Testis (tissue), 3 donors: ENCODE measurements around the gene TBC1D22A. TPM values are rescaled to one million over a fixed set of nuclear protein-coding genes. Genes with fewer than 3 reads are reported as not detected.

ENCODE experiments used
- DNase-seq: peaks from one replicate; pipeline ENCODE4 v3.0.0-alpha.2; 2019
- H3K27ac ChIP-seq, 2 donors: fragments of 200-600 bp; sonication (generic); one replicate each; pipeline ENCODE4 v1.5.1; 2019
- H3K27me3 ChIP-seq: fragments of 200-600 bp; sonication (generic); one replicate; pipeline ENCODE4 v1.5.1; 2019
- H3K36me3 ChIP-seq: fragments of 200-600 bp; sonication (generic); one replicate; pipeline ENCODE4 v1.5.1; 2017; ENCODE audit warnings: low read depth; ENCODE audit errors: missing control alignments
- H3K4me1 ChIP-seq: fragments of 200-600 bp; sonication (generic); one replicate; pipeline ENCODE4 v1.5.1; 2019
- H3K4me3 ChIP-seq, 2 donors: fragments of 200-600 bp; sonication (generic); one replicate each; pipeline ENCODE4 v1.5.1; 2017 to 2019
- H3K9me3 ChIP-seq: fragments of 200-600 bp; sonication (generic); one replicate; pipeline ENCODE4 v1.5.1; 2017
- CTCF ChIP-seq, 3 experiments: fragments of 450-650 bp in 2 of 3; fragments of 200-600 bp in 1 of 3; sonication (generic) in 1 of 3; IDR thresholded peaks; one replicate each; pipeline ENCODE4 v1.5.1; 2016 to 2019; ENCODE audit warnings: antibody characterized with exemption in 3 of 3, mild to moderate bottlenecking in 2 of 3, moderate library complexity in 1 of 3
- POLR2A ChIP-seq: fragments of 450-650 bp; IDR thresholded peaks from one replicate; pipeline ENCODE4 v1.6.1; 2017; ENCODE audit warnings: antibody characterized with exemption, mild to moderate bottlenecking, moderate library complexity
- WGBS, 2 donors: methylation state at CpG; one replicate each; pipeline ENCODE4 v1.1.5; 2018; 5-methylcytosine and 5-hydroxymethylcytosine counted together
- intact Hi-C: fragments of 100-400 bp; cut with DNase I; formaldehyde crosslinking; loops from one replicate; pipeline ENCODE4 v1.15.1; 2023; ENCODE audit warnings: low total_unique reads
- polyA plus RNA-seq: library from polyadenylated mRNA; stranded (reverse); fragments of 350-450 nt; fragmentation: Illumina TruSeq; extraction: RNeasy Lipid Tissue Mini Kit (QIAGEN cat#74804); gene quantifications from one replicate; pipeline ENCODE4 v1.2.3, GENCODE V29; 2014; ENCODE audit warnings: low read depth, low replicate concordance; ENCODE audit not compliant: insufficient read depth
- total RNA-seq, 2 donors: library from RNA; depleted of rRNA; stranded (reverse); fragments of >200 nt; gene quantifications; one replicate each; pipeline ENCODE4 v1.2.3, GENCODE V29; 2016

Gene TBC1D22A
- total and polyA plus RNA-seq, 3 donors from 2014 or later: 16.6 to 32.8 (median 28.5) TPM

- no peak for DNase-seq
- TF ChIP-seq CTCF (IDR thresholded peaks at IDR 0.05) (no peak), POLR2A (no peak)
- Histone ChIP-seq H3K36me3 (no peaks in the 10 kb centered on the region), H3K9me3 (no peaks in the 10 kb centered on the region), H3K4me1 (peaks cover 25% of the 10 kb centered on the region), H3K27me3 (no peaks in the 10 kb centered on the region), H3K27ac (no peak overlapping the region), H3K4me3 (no peak overlapping the region)
- WGBS, 2 donors: 77 to 83% methylated on average over 8 to 11 of the region's 11 CpGs
- intact Hi-C loops: no loop called here
Measured at GRCh38 chr22:47034905-47035419, 272.5 kb downstream of the TBC1D22A start.

GRCh38 chr22:47035425-47035881 is 273.0 kb downstream of the TBC1D22A start:
- no peak for TF ChIP-seq POLR2A
- TF ChIP-seq CTCF (IDR thresholded peaks at IDR 0.05): no peak
- H3K4me3 ChIP-seq: no peak overlapping the region
- H3K27ac ChIP-seq: no peak overlapping the region
- H3K4me1 ChIP-seq: peaks cover 24% of the 10 kb centered on the region
- no peaks in the 10 kb centered on the region for H3K36me3 ChIP-seq
- DNase-seq: no peak
- H3K27me3 ChIP-seq: no peaks in the 10 kb centered on the region
- WGBS, 2 donors: 88 to 92% methylated on average over 11 of the region's 11 CpGs
- H3K9me3 ChIP-seq: no peaks in the 10 kb centered on the region
- intact Hi-C loops: no loop called here

- 89 to 90% methylated on average over 5 to 10 of the region's 10 CpGs for WGBS, 2 donors
- Histone ChIP-seq H3K36me3 (no peaks in the 10 kb centered on the region), H3K27me3 (no peaks in the 10 kb centered on the region), H3K4me3 (no peak overlapping the region), H3K4me1 (peaks cover 16% of the 10 kb centered on the region), H3K9me3 (no peaks in the 10 kb centered on the region), H3K27ac (no peak overlapping the region)
- DNase-seq: no peak
- intact Hi-C loops: no loop called here
- TF ChIP-seq CTCF (IDR thresholded peaks at IDR 0.05): no peak
- no peak for TF ChIP-seq POLR2A
Measured at GRCh38 chr22:47036352-47036751, 273.9 kb downstream of the TBC1D22A start.

- no peak for DNase-seq
- TF ChIP-seq POLR2A (no peak), CTCF (IDR thresholded peaks at IDR 0.05) (no peak)
- 95 to 98% methylated on average over 20 of the region's 20 CpGs for WGBS, 2 donors
- H3K27me3 ChIP-seq: no peaks in the 10 kb centered on the region
- no peak overlapping the region for H3K27ac ChIP-seq
- H3K4me1 ChIP-seq: peaks cover 9% of the 10 kb centered on the region
- intact Hi-C loops: no loop called here
- no peaks in the 10 kb centered on the region for H3K36me3 ChIP-seq
- no peaks in the 10 kb centered on the region for H3K9me3 ChIP-seq
- no peak overlapping the region for H3K4me3 ChIP-seq
Measured at GRCh38 chr22:47036936-47037485, 274.6 kb downstream of the TBC1D22A start.
